ENCODE data around the gene GLB1L3. TPM values are rescaled to one million over a fixed set of nuclear protein-coding genes. Genes with fewer than 3 reads are reported as not detected.

GLB1L3 gene
- total and polyA plus RNA-seq, 2 donors: 0.71 to 1.8 TPM

GRCh38 chr11:134267461-134267860 lies 8.7 kb upstream of the GLB1L3 start:
- H3K27ac ChIP-seq (ENCODE audit: low read depth in 1 of 2, low read length in 1 of 2): no peak overlapping the region

DNA sequence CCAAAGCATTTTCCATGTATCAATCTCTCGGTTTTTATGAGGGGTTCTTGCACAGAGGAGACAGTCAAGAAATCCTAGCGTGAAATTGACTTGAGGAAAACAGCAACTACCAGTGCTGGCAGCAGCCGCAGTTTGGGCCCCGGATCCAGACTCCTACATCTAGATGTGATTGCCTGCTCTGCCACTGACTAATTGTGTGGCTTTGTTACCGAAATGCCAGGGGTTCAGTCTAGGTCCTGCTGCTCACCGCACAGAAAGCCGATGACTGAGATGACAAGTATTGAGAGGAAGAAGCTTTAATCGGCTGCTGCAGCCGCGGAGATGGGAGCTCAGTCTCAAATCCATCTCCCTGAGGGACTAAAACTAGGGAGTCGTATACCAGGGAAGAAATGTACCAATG lies 8.2 kb upstream of the GLB1L3 start:
- no peak overlapping the region for H3K27ac ChIP-seq (ENCODE audit: low read depth in 1 of 2, low read length in 1 of 2)
- DNase-seq (ENCODE audit: low read depth in 6 of 9, low spot score in 9 of 9): no peak
- no peak overlapping the region for H3K4me3 ChIP-seq (ENCODE audit: low read length in 2 of 2)
- H3K27me3 ChIP-seq (ENCODE audit: control insufficient read depth in 2 of 2, insufficient read depth in 1 of 2, low read length in 1 of 2): peaks cover 0 to 13% of the 10 kb centered on the region in 2 donors
- WGBS: 95% methylated on average over 11 of the region's 11 CpGs
- peaks cover 3 to 11% of the 10 kb centered on the region in 2 donors for H3K4me1 ChIP-seq (ENCODE audit: control insufficient read depth in 2 of 2, insufficient read depth in 2 of 2, low read length in 2 of 2)
- H3K36me3 ChIP-seq (ENCODE audit: control insufficient read depth in 2 of 2, insufficient read depth in 2 of 2, low read length in 1 of 2): peaks cover 3 to 11% of the 10 kb centered on the region in 2 donors
- H3K9me3 ChIP-seq (ENCODE audit: control insufficient read depth in 2 of 2, insufficient read depth in 1 of 2, low read length in 1 of 2): no peaks in the 10 kb centered on the region

More at GRCh38 chr11:134267461-134267860, 8.7 kb upstream of the GLB1L3 start:
- Histone ChIP-seq H3K36me3 (ENCODE audit: control insufficient read depth in 2 of 2, insufficient read depth in 2 of 2, low read length in 1 of 2) (peaks cover 6 to 16% of the 10 kb centered on the region in 2 donors), H3K4me1 (ENCODE audit: control insufficient read depth in 2 of 2, insufficient read depth in 2 of 2, low read length in 2 of 2) (peaks cover 3 to 10% of the 10 kb centered on the region in 2 donors), H3K9me3 (ENCODE audit: control insufficient read depth in 2 of 2, insufficient read depth in 1 of 2, low read length in 1 of 2) (no peaks in the 10 kb centered on the region), H3K4me3 (ENCODE audit: low read length in 2 of 2) (no peak overlapping the region), H3K27me3 (ENCODE audit: control insufficient read depth in 2 of 2, insufficient read depth in 1 of 2, low read length in 1 of 2) (peaks cover 0 to 8% of the 10 kb centered on the region in 2 donors)
- DNase-seq (ENCODE audit: low read depth in 6 of 9, low spot score in 9 of 9): no peak
- 95% methylated on average over 5 of the region's 5 CpGs for WGBS

GRCh38 chr11:134270250-134270714 lies 5.9 kb upstream of the GLB1L3 start:
- H3K27ac ChIP-seq (ENCODE audit: low read depth in 1 of 2, low read length in 1 of 2): peak overlapping the region in 1 of 2 donors; percentile 1
- H3K27me3 ChIP-seq (ENCODE audit: control insufficient read depth in 2 of 2, insufficient read depth in 1 of 2, low read length in 1 of 2): peaks cover 3 to 30% of the 10 kb centered on the region in 2 donors
- peaks cover 7 to 21% of the 10 kb centered on the region in 2 donors for H3K4me1 ChIP-seq (ENCODE audit: control insufficient read depth in 2 of 2, insufficient read depth in 2 of 2, low read length in 2 of 2)
- H3K36me3 ChIP-seq (ENCODE audit: control insufficient read depth in 2 of 2, insufficient read depth in 2 of 2, low read length in 1 of 2): no peaks in the 10 kb centered on the region
- no peaks in the 10 kb centered on the region for H3K9me3 ChIP-seq (ENCODE audit: control insufficient read depth in 2 of 2, insufficient read depth in 1 of 2, low read length in 1 of 2)
- 27% methylated on average over 5 of the region's 5 CpGs for WGBS
- H3K4me3 ChIP-seq (ENCODE audit: low read length in 2 of 2): no peak overlapping the region
- DNase-seq (ENCODE audit: low read depth in 6 of 9, low spot score in 9 of 9): peak in 6 of 9 donors; percentile 13 to 80 (median 52)

DNA sequence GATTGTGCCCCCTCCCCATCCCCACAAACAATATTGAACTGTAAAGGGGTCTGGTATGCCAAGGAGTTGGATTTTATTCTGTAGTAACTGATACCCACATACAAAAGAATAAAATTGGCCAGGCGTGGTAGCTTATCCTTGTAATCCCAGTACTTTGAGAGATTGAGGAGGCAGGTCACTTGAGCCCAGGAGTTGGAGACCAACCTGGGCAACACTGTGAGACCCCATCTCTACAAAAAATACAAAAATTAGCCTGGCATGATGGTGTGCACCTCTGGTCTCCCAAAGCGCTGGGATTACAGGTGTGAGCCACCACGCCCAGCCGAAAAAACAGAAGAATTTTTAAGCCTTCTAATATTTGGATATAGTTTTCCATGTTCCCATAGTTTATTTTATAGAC lies 4.2 kb upstream of the GLB1L3 start:
- H3K9me3 ChIP-seq (ENCODE audit: control insufficient read depth in 2 of 2, insufficient read depth in 1 of 2, low read length in 1 of 2): peaks cover 0 to 1% of the 10 kb centered on the region in 2 donors
- 98% methylated on average over 4 of the region's 4 CpGs for WGBS
- peaks cover 12 to 47% of the 10 kb centered on the region in 2 donors for H3K27me3 ChIP-seq (ENCODE audit: control insufficient read depth in 2 of 2, insufficient read depth in 1 of 2, low read length in 1 of 2)
- DNase-seq (ENCODE audit: low read depth in 6 of 9, low spot score in 9 of 9): no peak
- no peaks in the 10 kb centered on the region for H3K36me3 ChIP-seq (ENCODE audit: control insufficient read depth in 2 of 2, insufficient read depth in 2 of 2, low read length in 1 of 2)
- H3K27ac ChIP-seq (ENCODE audit: low read depth in 1 of 2, low read length in 1 of 2): no peak overlapping the region
- peaks cover 7 to 31% of the 10 kb centered on the region in 2 donors for H3K4me1 ChIP-seq (ENCODE audit: control insufficient read depth in 2 of 2, insufficient read depth in 2 of 2, low read length in 2 of 2)
- no peak overlapping the region for H3K4me3 ChIP-seq (ENCODE audit: low read length in 2 of 2)

DNA sequence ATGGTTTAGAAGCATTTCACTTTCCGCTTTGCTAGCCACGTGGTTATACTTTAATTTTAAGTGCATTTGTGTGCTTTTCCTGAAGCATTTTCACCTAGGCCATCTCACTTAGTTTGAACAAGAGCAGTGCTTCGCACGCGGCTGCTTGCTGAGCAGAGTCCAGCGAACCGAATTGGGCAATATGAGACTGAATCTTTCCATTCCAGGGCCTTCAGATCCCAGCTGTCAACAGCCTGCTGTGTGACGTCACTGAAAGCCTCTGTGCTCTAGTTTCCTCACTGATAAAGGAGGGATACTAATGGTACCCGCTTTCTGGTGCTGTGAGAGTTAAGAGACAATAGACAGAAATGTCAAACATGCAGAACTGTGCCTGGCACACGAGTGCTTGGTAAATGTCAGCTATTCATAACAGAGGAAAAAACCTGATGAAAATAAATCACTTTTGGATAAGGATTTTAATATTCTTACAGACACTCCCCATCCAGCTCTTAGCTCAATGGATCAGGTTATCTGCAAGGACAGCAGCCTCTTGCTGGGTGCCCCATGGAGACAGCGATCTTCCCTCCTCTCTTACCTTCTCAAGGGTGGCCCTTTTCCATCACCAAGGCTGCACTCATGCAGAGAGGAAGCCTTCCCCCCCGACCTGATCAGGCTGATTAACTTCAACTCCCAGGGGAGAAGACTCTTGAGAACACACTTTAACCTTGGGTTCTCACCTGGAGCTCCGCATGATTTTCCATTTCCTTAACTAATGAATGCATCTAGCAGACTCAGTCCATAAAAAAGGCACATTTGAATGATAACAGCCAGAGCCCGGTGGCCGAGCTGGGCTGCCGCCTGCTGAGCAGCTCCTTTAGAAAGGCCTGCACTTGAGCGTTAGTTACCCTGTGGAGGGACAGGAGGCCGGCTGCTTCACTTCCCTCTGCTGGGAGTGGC lies 3.5 kb upstream of the GLB1L3 start:
- no peak for DNase-seq (ENCODE audit: low read depth in 6 of 9, low spot score in 9 of 9)
- Histone ChIP-seq H3K9me3 (ENCODE audit: control insufficient read depth in 2 of 2, insufficient read depth in 1 of 2, low read length in 1 of 2) (peaks cover 1 to 2% of the 10 kb centered on the region in 2 donors), H3K36me3 (ENCODE audit: control insufficient read depth in 2 of 2, insufficient read depth in 2 of 2, low read length in 1 of 2) (no peaks in the 10 kb centered on the region), H3K27ac (ENCODE audit: low read depth in 1 of 2, low read length in 1 of 2) (no peak overlapping the region), H3K4me3 (ENCODE audit: low read length in 2 of 2) (no peak overlapping the region), H3K27me3 (ENCODE audit: control insufficient read depth in 2 of 2, insufficient read depth in 1 of 2, low read length in 1 of 2) (peaks cover 17 to 54% of the 10 kb centered on the region in 2 donors), H3K4me1 (ENCODE audit: control insufficient read depth in 2 of 2, insufficient read depth in 2 of 2, low read length in 2 of 2) (peaks cover 7 to 34% of the 10 kb centered on the region in 2 donors)
- 48% methylated on average over 18 of the region's 18 CpGs for WGBS

GRCh38 chr11:134273317-134273712 lies 2.9 kb upstream of the GLB1L3 start:
- Histone ChIP-seq H3K36me3 (ENCODE audit: control insufficient read depth in 2 of 2, insufficient read depth in 2 of 2, low read length in 1 of 2) (no peaks in the 10 kb centered on the region), H3K27ac (ENCODE audit: low read depth in 1 of 2, low read length in 1 of 2) (no peak overlapping the region), H3K27me3 (ENCODE audit: control insufficient read depth in 2 of 2, insufficient read depth in 1 of 2, low read length in 1 of 2) (peaks cover 24 to 61% of the 10 kb centered on the region in 2 donors), H3K4me3 (ENCODE audit: low read length in 2 of 2) (no peak overlapping the region), H3K4me1 (ENCODE audit: control insufficient read depth in 2 of 2, insufficient read depth in 2 of 2, low read length in 2 of 2) (peaks cover 7 to 34% of the 10 kb centered on the region in 2 donors), H3K9me3 (ENCODE audit: control insufficient read depth in 2 of 2, insufficient read depth in 1 of 2, low read length in 1 of 2) (peaks cover 2 to 9% of the 10 kb centered on the region in 2 donors)
- no peak for DNase-seq (ENCODE audit: low read depth in 6 of 9, low spot score in 9 of 9)
- 47% methylated on average over 3 of the region's 3 CpGs for WGBS

- H3K27ac ChIP-seq (ENCODE audit: low read depth in 1 of 2, low read length in 1 of 2): no peak overlapping the region
- 16% methylated on average over 5 of the region's 5 CpGs for WGBS
- H3K4me3 ChIP-seq (ENCODE audit: low read length in 2 of 2): peak overlapping the region; percentile 63 to 65
- H3K27me3 ChIP-seq (ENCODE audit: control insufficient read depth in 2 of 2, insufficient read depth in 1 of 2, low read length in 1 of 2): peaks cover 26 to 75% of the 10 kb centered on the region in 2 donors
- H3K4me1 ChIP-seq (ENCODE audit: control insufficient read depth in 2 of 2, insufficient read depth in 2 of 2, low read length in 2 of 2): peaks cover 7 to 29% of the 10 kb centered on the region in 2 donors
- no peaks in the 10 kb centered on the region for H3K36me3 ChIP-seq (ENCODE audit: control insufficient read depth in 2 of 2, insufficient read depth in 2 of 2, low read length in 1 of 2)
- DNase-seq (ENCODE audit: low read depth in 6 of 9, low spot score in 9 of 9): no peak
- H3K9me3 ChIP-seq (ENCODE audit: control insufficient read depth in 2 of 2, insufficient read depth in 1 of 2, low read length in 1 of 2): peaks cover 4 to 11% of the 10 kb centered on the region in 2 donors
Measured at GRCh38 chr11:134275188-134275533, 1.0 kb upstream of the GLB1L3 start.

DNA sequence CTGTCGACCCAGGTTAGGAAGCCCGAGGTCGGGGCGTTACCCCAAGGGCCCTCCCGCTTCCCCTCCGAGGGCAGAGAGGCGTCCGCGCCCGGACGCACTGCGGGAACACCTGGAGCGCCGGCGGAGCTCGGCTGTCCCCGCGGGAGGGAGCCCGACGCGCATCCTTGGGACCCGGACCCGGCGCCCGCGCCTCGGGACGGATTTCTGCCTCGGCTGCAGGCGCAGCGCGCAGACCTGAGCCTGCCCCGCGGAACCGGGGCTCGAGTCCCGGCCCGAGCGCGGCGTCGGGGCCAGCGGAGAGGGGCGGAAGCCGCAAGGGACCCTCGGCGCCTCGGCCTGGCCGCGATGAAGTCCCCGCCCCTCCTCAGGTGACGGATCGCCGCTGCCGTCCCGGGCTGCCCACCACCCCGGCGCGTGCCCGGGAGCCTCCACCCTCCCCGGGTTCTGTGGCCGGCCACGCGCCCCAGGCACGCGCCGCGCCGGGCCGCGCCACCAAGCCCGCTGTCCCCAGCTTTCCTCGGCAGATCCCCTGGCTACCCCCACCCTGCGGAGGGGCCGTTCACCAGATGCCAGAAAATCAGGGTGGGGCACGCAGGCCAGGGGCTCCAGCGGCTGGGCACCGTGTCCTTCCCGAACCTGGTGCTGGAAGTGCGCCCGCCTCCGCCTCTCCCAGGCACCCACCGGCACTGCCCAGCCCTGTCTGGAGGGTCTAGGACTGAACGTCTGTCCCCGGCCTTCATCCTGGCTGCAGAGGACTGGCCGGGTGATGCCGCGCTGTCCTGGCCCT lies 410 bp downstream of the GLB1L3 start:
- H3K4me1 ChIP-seq (ENCODE audit: control insufficient read depth in 2 of 2, insufficient read depth in 2 of 2, low read length in 2 of 2): peaks cover 3 to 23% of the 10 kb centered on the region in 2 donors
- H3K36me3 ChIP-seq (ENCODE audit: control insufficient read depth in 2 of 2, insufficient read depth in 2 of 2, low read length in 1 of 2): no peaks in the 10 kb centered on the region
- H3K4me3 ChIP-seq (ENCODE audit: low read length in 2 of 2): peak overlapping the region; percentile 63 to 65
- peaks cover 4 to 11% of the 10 kb centered on the region in 2 donors for H3K9me3 ChIP-seq (ENCODE audit: control insufficient read depth in 2 of 2, insufficient read depth in 1 of 2, low read length in 1 of 2)
- H3K27me3 ChIP-seq (ENCODE audit: control insufficient read depth in 2 of 2, insufficient read depth in 1 of 2, low read length in 1 of 2): peaks cover 32 to 82% of the 10 kb centered on the region in 2 donors
- no peak overlapping the region for H3K27ac ChIP-seq (ENCODE audit: low read depth in 1 of 2, low read length in 1 of 2)
- 3% methylated on average over 88 of the region's 88 CpGs for WGBS
- no peak for DNase-seq (ENCODE audit: low read depth in 6 of 9, low spot score in 9 of 9)
